NCI-H69 (cell line): ENCODE data around the gene NQO1.

Experiments
- DNase-seq: peaks from one replicate; lab custom pipeline; 2025; lab: John Stamatoyannopoulos, UW

NQO1 gene

DNA sequence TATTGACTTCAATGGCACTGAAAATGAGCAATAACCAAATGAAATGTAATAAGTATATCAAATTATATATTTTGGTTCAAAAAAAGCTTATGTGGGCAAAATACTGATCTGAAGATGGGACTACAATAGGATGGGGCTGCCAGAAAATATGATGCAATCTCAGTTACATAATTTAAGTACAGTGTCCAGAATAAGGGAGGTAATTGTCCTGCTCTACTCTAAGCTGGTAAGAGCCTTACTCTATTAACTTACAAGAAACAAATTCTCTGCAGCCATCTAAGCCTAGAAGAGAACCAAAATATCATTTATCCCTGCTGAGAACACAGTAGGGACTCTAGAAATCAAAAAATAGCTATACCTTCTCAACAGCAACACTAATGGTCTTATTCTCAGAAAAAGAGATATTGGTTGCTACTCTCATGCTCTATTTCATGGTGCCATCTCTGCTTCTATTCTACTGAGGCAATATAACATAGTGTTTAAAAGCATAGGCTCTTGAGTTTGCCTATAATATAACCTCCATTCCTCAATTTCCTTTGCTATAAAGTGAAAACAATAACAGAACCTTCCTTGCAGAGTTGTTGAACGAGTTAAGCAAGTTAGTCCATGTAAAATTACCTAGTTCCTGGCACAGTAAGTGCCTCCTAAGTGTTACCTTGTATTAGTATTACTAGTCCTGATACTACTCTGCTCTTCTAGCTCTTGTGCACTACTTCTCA is 19.9 kb downstream of the NQO1 start:
- DNase-seq: no peak

DNA sequence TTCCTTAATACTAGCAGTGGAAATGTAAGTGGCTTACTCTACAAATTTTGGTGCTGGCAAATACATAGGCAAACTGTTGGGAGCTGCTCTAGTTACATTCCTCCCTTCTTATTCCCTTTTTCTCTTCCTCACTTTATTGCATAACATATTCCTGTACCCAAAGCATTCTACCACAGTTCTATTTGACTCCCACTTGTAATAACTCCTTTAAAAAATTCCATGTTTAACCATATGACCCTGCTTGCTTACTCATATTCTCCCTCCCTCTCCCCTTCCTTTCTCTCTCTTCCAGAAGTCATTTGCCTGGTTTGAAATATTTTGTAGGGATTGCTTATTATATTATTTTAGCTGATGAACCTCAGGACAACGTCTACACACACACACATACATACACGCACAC is 22.7 kb downstream of the NQO1 start:
- no peak for DNase-seq

DNA sequence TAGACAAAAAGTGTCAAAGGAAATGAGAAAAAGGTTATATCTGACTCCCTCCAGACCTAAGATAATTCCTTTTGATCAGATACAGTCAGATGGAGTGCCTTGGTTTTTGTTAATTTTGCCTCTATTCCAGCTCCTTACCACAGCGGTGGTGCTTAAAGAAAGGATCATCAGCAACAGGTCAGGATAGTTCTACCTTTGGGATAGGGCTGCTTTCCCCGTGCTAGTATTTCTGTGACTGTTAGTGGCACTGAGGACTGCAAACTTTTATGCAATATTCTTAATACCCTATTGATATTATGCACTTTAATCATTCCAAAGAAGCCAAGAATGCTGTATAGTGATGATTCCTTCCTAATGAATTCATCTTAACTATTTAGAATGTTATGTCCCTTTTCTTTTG is 24.5 kb downstream of the NQO1 start:
- no peak for DNase-seq

DNA sequence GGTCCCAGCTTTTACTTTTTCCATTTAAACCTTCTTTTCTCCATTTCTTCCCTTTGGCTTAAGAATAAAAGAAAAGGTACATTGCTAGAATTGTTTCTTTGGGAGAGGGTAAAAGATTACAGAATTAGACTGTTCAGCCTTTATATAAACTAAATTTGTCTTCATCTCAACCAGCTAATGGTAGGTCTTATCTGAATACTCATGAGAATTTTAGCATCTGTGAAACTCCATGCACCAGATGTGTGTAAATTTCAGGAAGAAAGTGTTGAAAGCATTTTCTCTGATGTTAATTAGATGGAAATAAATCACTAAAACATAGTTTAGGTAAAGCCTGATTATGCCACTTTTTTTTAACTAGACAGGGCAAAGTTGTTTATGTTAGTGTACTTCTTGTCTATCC is 24.9 kb downstream of the NQO1 start:
- DNase-seq: no peak

DNA sequence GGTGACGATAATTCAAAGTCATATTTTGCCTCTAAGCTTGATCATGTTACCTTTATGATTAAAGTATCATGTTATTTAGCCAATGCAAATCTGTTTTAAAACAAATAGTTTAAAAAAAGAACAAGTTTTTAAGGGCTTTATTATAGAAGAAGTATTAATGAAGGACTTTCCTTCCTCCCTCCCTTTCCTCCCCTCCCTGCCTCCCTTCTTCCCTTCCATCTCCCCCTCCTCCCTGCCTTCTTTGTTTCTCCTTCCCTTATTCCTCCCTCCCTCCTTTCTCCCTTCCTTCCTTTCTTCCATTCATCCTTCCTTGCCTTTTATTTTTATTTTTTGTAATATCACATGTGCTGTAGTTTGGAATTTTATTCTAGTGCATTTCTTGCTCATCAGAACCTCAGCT is 26.4 kb downstream of the NQO1 start:
- no peak for DNase-seq

DNA sequence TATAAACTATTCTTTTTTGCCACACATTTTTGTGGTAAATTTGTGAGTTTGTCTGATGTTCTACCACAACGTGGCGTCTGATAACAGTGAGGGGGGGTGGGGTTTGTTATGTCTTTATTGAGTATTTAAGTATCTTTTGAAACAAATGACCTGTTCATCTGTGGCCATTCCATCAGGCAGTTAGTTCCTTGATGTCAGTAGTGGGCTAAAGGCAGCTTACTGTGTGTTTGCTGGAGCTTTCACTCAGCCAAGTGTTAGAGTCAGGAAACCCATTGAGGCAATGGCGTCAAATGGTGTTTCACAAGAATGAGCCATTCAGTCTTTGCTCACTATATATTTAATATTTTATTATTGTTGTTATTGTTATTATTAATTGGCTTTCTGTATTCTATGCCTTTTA is 28.0 kb downstream of the NQO1 start:
- DNase-seq: no peak

DNA sequence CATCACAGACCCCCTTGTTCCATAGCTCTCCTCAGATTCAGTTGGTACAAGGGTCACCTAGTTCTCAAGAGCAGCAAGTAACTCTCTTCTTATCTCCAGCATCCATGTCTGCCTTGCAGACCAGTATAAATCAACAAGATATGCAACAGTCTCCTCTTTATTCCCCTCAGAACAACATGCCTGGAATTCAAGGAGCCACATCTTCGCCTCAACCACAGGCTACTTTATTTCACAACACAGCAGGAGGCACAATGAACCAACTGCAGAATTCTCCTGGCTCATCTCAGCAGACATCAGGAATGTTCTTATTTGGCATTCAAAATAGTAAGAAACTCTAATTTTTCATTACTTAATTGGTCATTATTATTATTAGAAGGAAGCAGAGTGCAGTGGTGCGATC is 32.4 kb downstream of the NQO1 start:
- DNase-seq: no peak

DNA sequence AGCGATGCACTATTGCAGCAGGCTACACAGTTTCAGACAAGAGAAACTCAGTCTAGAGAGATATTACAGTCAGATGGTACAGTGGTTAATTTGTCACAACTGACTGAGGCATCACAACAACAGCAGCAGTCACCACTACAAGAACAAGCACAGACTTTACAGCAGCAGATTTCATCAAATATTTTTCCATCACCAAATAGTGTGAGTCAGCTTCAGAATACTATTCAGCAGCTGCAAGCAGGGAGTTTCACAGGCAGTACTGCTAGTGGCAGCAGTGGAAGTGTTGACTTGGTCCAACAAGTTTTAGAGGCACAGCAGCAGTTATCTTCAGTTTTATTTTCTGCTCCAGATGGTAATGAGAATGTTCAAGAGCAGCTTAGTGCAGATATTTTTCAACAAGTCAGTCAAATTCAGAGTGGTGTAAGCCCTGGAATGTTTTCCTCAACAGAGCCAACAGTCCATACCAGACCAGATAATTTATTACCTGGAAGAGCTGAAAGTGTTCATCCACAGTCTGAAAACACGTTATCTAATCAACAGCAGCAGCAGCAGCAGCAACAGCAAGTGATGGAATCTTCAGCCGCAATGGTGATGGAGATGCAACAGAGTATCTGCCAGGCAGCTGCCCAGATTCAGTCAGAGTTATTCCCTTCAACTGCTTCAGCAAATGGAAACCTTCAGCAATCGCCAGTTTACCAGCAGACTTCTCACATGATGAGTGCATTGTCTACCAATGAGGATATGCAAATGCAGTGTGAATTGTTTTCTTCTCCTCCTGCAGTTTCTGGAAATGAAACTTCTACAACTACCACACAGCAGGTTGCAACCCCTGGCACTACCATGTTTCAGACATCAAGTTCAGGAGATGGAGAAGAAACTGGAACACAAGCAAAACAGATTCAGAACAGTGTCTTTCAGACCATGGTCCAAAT is 34.1 kb downstream of the NQO1 start:
- DNase-seq: no peak

DNA sequence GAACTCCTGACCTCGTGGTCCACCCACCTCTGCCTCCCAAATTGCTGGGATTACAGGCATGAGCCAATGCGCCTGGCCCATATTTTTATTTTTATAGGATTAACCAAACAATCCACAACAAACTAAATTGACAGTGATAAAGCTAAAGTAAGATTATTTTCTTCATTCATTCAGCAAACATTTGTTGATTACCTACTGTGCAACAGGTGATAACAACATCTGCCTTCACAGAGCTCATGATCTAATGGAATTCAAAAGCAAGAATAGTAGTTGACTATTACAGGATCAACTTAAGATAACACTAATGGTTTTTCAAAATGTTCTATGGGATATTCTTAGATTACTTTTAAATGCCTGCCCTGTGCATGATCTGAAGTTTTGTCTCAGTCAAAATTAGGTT is 37.8 kb downstream of the NQO1 start:
- DNase-seq: no peak

DNA sequence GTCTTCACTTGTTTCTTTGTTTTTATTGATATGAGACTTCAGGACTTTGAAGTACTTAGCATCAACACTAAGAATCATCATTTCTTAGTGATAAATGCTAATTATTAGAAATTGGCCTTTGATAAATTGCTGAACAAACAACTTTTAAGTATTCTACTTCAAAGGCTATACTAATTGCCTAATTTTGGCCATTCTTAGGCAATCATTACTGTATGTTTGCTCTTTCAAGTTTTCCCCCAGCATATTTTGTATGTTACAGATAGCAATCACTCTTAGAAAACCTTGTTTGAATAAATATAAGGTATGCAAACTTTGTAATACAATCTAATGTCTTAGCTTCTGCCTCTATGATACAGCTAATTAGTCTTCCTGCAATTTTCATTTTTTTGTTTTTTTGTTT is 46.0 kb downstream of the NQO1 start:
- no peak for DNase-seq

DNA sequence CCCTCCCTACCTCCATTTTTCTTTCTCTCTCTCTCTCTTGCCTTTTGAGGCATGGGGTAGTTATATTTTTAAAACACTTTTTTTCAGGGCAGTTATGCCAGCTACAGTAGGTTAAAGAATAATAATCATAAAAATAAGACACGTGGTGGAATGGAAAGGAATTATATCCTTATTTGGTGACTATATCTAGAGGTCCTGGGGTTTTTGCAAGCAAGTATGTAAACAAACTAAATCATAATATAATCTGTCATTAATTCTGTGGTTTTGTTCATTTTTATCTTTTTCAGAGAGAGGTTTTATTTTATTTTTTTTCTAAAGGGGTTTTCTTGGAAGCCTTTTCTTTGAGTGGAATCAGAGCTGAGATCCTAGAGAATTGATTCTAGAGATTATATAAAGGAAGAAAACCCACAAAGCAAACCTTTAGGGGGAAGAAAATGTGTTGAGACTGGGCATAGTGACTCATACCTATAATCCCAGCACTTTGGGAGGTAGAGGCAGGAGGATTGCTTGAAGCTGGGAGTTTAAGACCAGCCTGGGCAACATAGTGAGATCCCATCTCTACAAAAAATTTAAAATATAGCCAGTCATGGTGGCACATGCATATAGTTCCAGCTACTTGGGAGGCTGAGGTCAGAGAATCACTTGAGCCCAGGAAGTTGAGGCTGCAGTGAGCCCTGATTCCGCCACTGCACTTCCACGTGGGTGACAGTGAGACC is 53.2 kb downstream of the NQO1 start:
- no peak for DNase-seq

DNA sequence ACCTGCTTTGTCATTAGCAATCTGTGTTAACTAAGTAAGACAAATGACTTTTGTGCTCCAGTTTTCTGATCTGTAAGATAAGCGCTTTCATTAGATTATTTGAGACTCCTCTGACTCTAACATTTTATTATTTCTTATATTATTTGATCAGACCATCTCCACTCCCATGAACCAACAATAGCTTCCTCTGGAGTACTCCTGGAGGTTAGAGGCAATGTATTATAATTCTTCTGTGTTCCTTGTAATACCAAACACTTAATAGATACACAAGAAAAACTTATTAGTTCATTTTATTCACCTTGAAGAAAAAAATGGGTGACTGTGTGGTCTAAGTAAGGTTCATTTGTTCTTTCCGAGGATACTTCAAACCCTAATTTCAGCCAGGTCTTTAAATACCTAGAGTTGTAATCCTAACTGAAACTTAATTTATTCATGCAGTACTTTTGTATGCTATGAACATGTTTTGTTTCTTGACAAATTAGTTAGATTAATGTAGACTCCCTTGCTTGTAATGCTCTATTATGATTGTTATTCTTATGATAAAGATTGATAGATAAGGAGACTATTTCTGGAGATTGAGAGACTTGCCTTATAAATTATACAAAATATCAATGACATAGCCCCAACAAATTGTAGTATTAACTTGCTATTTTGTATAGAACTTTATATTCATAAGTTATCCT is 53.9 kb downstream of the NQO1 start:
- no peak for DNase-seq

DNA sequence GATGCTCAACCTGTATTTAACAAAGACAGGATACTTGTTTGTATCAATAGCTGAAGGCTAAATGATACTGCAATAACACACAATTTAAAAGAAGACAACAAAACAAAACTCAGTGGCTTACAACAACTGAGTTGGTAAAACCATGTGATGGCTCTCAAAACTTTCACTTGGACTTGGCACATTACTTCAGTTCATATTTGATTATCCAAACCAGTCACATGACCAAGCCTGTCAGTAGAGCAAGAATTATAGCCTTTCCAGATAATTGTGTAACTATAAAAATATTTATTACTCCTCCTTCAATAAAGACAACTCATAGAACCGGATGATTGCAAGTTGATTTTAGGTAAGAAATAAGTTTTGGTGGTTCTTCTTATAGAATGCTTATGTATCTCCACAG is 56.8 kb downstream of the NQO1 start:
- no peak for DNase-seq

DNA sequence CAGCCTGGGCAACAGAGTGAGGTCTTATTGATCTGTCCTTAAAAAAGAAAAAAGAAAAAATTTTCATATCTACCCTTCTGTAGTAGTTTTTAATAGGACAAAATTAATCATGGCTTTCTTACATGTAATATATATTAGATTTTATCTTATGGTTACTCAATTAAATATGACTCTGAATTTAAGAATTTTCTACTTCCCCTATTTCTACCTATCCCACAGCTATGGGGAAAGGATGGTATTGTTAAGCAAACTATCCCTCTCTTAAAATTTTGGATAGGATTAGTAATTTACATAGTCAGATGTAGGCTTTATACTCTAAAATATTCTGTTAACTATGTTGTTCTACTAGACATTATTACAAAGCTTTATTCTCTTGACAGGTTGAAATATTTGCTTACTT is 62.5 kb downstream of the NQO1 start:
- DNase-seq: no peak

DNA sequence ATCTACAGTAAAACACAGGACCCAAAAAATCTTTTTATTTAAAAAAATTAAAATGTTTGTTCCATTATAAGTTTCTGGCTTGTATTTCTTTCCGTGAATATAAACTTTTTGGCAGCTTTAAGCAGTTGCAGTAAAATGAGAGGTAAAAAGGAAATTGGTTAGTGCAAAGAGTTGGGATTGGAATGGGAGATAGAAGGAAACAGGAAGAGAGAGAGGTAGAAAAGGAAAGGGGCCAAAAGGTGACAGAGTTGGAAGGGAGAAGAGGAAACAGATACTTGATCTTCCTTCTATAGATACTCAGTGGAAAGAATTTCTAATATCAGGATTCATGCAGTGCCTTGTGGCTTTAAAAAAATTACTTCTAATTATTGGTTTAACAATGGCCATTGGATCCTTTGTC is 63.5 kb downstream of the NQO1 start:
- DNase-seq: no peak

DNA sequence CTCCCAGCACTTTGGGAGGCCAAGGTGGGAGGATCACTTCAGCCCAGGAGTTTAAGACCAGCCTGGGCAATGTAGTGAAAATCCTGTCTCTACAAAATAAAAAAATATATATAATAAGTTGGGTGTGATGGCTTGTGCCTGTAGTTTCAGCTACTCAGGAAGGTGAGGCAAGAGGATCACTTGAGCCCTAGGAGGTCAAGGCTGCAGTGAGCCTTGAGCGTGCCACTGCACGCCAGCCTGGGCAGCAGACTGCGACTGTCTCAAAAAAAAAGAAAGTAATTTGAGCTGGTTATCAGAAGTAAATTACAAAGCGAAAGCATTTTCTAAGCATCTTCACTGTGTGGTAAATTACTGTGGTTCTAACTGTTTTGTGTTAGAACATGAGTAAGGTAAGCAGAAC is 66.2 kb downstream of the NQO1 start:
- DNase-seq: no peak
